Measurements from ENCODE around the gene TRABD2B.

DNA sequence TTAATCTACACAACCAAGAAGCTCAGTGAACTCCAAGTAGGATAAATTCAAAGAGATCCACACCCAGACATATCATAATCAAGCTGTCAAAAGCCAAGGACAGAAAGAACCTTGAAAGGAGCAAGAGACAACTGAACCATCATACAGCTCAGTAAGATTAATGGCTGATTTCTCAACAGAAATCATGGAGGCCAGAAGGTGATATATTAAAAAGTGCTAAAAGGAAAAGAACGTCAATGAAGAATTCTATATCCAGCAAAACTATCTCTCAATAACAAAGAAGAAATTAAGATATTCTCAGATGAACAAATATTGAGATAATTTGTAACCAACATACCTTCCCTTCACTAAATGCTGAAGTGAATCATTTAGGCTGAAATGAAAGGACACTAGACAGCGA, 161.8 kb downstream of the TRABD2B start:
- TF ChIP-seq CTCF (conservative IDR thresholded peaks at IDR 0.05) (no peak), ZFX (IDR thresholded peaks at IDR 0.05) (no peak)

Data from C4-2B (cell line).